CD4-positive, alpha-beta T cell treated with Interleukin-15 for 1 hour (primary cell): ENCODE measurements around the gene CBX1.

Source experiments
- DNase-seq: peaks from one replicate; pipeline ENCODE4 v3.0.0-alpha.2; 2020

Gene CBX1

DNA sequence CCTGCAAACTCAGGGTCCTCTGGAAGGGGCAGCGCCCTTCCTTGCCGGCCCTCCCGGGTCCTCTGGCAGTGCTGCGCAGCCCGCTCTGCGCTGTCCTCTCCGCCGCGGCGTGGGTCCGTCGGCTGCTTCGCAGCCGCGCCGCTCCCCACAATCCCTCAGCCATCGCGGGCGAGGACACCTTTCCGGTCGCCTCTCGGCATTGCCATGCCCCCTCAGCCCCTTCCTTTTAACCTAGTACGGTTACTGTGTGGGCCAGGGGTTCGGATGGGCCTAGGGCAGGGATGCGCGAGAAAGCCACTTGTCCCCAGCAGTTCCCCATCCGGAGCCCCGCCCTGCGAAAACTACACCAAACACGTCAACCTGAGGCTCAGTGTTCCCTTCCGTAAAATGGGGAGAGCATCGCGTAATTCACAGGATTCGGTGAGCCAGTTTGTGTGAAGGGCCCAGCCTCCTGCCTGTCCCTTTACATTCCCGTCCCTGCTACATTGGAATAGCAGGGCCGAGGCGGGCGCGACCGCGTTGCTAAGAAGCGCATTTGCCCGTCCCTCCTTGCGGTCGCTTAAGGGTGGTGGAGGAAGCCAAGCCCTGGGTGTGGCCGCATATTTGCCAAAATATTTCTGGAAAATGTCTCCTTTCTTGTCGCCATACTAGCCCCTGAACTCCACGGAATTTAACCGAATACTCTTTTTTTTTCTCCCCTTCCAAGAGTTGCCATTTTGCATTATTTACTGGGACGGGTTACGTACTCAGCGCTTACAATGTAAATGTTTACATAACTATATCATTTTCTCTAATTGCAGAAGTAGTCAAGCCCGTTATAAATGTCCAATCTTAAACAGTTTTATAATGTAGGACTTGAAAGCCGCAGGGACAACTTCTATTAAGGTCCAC is 76.9 kb downstream of the CBX1 start:
- peak; percentile 37 for DNase-seq

DNA sequence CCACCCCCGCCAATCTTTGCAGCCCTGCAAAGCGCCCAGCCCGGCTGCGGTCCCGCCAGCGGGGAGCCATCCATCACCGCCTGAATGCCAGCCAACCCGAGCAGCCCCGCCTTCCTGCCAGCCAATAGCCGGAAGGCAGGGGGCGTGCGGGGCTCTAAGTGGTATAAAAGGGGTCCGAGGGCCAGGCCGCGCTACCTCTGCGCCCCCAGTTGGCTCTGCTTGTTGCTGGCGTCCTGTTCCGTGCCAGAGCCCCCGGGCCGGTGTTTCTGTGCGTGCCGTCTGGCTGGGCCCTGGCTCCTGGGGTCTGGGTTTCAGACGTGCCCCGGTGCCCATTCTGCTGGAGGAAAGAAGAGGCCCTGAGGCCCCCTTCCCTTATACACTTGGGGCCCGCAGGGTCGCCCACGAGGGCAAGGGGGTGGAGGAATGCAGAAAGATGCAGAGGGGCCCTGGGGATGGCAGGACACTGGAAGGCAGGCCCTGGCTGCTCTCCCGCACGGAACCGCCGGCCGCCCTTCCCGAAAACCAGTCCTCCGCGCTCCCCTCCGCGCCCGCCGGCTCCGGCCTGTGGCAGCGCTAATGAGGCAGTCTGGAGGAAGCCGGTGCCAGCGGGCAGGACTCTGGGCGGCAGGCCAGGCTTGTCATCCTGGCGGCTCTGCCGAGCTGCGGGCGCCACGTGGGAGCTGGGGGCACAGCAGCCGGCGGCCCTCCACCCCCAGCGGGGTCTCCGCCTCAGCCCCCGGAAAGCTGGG is 77.7 kb downstream of the CBX1 start:
- peak; percentile 38 for DNase-seq

DNA sequence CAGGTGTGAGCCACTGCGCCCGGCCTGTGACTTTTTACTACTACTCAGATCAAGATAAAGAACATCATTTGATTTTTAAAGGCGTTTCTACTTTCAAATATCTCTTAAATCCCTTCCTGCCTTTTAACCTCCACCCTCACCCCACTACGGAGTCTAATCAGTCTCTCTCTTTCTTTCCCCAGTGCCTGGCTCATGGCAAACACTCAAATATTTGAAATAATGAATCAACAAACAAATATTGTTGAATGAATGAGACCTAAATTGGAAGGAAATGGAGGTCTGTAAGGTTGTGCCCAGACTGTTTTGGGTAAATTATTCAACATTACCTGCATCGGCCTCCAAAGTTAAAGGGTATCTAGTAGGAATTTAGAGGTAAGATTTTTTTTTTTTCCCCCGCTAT is 78.4 kb downstream of the CBX1 start:
- DNase-seq = no peak

DNA sequence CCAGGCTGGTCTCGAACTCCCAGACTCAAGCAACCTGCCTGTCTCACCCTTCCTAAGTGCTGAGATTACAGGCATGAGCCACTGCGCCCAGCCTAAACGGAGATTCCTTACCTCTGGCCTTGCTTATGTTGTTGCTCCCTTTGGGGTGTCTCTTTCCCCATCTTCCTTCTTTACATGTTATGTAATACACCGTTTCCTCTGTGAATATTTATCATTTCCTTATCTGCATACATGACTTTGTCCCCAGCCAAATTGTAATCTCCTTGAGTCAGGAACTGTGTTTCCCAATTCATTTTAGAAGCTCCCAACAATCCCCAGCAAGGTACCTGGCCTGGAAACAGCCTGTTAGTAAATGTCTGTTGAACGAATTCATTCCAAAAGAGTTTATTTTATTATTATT is 79.3 kb downstream of the CBX1 start:
- DNase-seq = no peak
